RPMI7951 (cell line): ENCODE measurements around the gene MS4A10. TPM values are rescaled to one million over a fixed set of nuclear protein-coding genes. Genes with fewer than 3 reads are reported as not detected.

ENCODE experiments used
- DNase-seq: peaks from one replicate; pipeline ENCODE4 v3.0.0-alpha.2; 2012; ENCODE audit warnings: low read depth
- total RNA-seq: library from RNA; depleted of rRNA; stranded (reverse); fragments of >200 nt; shearing (Covaris generic); gene quantifications from 2 replicates; pipeline ENCODE4 v1.2.3, GENCODE V29; 2014; rRNA removed

Gene MS4A10
- total RNA-seq, 1 experiment from 2014 or later = not detected

DNA sequence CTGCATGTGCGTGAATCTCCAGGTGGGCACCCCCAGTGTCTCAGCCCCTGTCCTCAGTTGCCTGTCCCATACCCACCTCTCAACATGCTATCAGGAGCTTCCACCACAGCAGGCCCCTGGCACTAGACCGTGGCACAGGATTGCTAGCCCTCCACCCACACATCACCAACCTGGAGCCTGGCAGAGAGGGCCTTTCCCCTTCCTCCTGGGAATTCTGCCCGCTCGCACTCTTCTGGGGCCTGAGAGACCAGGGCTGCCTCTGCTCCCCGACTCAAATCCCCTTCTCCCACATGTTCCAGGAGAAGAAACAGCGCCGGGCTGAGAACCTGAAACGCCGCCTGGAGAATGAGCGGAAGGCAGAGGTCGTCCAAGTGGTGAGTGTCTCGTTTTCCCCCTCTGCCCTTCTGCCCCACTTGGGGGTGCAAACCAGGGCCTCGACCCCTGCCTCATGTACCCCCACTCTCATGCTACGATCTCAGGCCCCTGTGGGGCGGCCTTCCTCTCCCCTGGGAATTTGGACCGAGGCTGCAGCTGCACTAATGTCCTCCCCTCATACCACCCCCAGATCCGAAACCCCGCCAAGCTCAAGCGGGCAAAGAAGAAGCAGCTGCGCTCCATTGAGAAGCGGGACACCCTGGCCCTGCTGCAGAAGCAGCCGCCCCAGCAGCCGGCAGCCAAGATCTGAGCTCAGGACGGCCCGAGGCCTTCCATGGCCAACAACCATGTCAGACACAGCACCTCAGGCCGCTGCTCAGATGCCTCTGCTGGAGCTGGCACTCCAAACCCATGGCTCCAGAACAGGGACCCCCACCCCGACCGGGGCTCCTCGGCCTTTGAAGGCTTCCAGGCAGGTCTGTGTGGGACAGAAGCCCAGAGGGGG is 64.7 kb downstream of the MS4A10 start:
- no peak for DNase-seq

Other genes with a start within 250 kb of the MS4A10 start
- not detected in 2 replicates for gene MS4A8, start 85.7 kb upstream of the MS4A10 start, total RNA-seq
- gene MS4A18, start 60.6 kb upstream of the MS4A10 start, total RNA-seq = not detected in 2 replicates
- gene MS4A15, start 28.5 kb upstream of the MS4A10 start, total RNA-seq = not detected in 2 replicates
- gene CCDC86, start 56.8 kb downstream of the MS4A10 start, total RNA-seq = 10.1 and 13.5 TPM in 2 replicates
- gene PTGDR2, start 70.6 kb downstream of the MS4A10 start, total RNA-seq = not detected in 2 replicates
- gene ZP1, start 82.2 kb downstream of the MS4A10 start, total RNA-seq = 3.7 and 4.6 TPM in 2 replicates
- 86.6 and 100.0 TPM in 2 replicates for gene PRPF19, start 121.3 kb downstream of the MS4A10 start, total RNA-seq
- 81.6 and 88.6 TPM in 2 replicates for gene TMEM109, start 128.8 kb downstream of the MS4A10 start, total RNA-seq
- 29.2 and 44.6 TPM in 2 replicates for gene TMEM132A, start 139.1 kb downstream of the MS4A10 start, total RNA-seq
- 5.8 and 10.0 TPM in 2 replicates for gene SLC15A3, start 166.8 kb downstream of the MS4A10 start, total RNA-seq
- gene CD6, start 186.3 kb downstream of the MS4A10 start, total RNA-seq = not detected in 2 replicates